Sigmoid colon (tissue), 7 donors: ENCODE measurements around the gene GHRHR. TPM values are rescaled to one million over a fixed set of nuclear protein-coding genes. Genes with fewer than 3 reads are reported as not detected.
A peak's percentile ranks its signal among the peaks of the same experiment; 100 is the strongest.

Experiments used
- DNase-seq: peaks from one replicate; pipeline ENCODE4 v3.0.0-alpha.2; 2019
- H3K27ac ChIP-seq, 4 donors: fragments of 200-600 bp; sonication (generic); one replicate each; pipeline ENCODE4 v1.5.1; 2016 to 2019; ENCODE audit warnings: mild to moderate bottlenecking in 1 of 4
- H3K27me3 ChIP-seq, 3 donors: fragments of 200-600 bp; sonication (generic); one replicate each; pipeline ENCODE4 v1.5.1; 2019; ENCODE audit warnings: mild to moderate bottlenecking in 1 of 3
- H3K36me3 ChIP-seq, 4 donors: fragments of 200-600 bp; sonication (generic); one replicate each; pipeline ENCODE4 v1.5.1; 2016 to 2019
- H3K4me1 ChIP-seq, 4 donors: fragments of 200-600 bp; sonication (generic); one replicate each; pipeline ENCODE4 v1.5.1; 2017 to 2019
- H3K4me3 ChIP-seq, 4 donors: fragments of 200-600 bp; sonication (generic); one replicate each; pipeline ENCODE4 v1.5.1; 2017 to 2019; ENCODE audit warnings: mild to moderate bottlenecking in 2 of 4, moderate library complexity in 1 of 4
- H3K9me3 ChIP-seq, 4 donors: fragments of 200-600 bp in 3 of 4; sonication (generic) in 3 of 4; one replicate each; pipeline versions ENCODE4 v1.5.1 to v1.6.1; 2013 to 2019
- EP300 ChIP-seq, 4 donors: sonication (generic); formaldehyde crosslinking; IDR thresholded peaks; one replicate each; pipeline ENCODE4 v1.6.1; 2017; ENCODE audit warnings: antibody characterized with exemption in 4 of 4
- POLR2A ChIP-seq, 2 donors: fragments of 450-650 bp; IDR thresholded peaks; one replicate each; pipeline ENCODE4 v1.6.1; 2016; ENCODE audit warnings: antibody characterized with exemption in 2 of 2, mild to moderate bottlenecking in 2 of 2, moderate library complexity in 2 of 2
- POLR2AphosphoS5 ChIP-seq, 4 donors: sonication (generic); formaldehyde crosslinking; IDR thresholded peaks; one replicate each; pipeline ENCODE4 v1.6.1; 2017; ENCODE audit warnings: antibody characterized with exemption in 4 of 4
- WGBS, 2 donors: extraction: QIAGEN DNeasy Blood & Tissue Kit; methylation state at CpG; one replicate each; pipeline ENCODE4 v1.1.7; 2013; 5-methylcytosine and 5-hydroxymethylcytosine counted together
- intact Hi-C: fragments of 100-400 bp; cut with DNase I; formaldehyde crosslinking; loops from one replicate; pipeline ENCODE4 v1.15.1; 2023
- polyA plus RNA-seq, 3 donors: library from polyadenylated mRNA; stranded (reverse); fragments of 200-250 nt; gene quantifications; one replicate each; pipeline ENCODE4 v1.2.3, GENCODE V29; 2013
- total RNA-seq, 4 donors: library from RNA; depleted of rRNA; stranded (reverse); fragments of >200 nt; gene quantifications; one replicate each; pipeline ENCODE4 v1.1.0, GENCODE V29; 2016
- TF ChIP-seq, protein P1 (sequence below), 4 experiments: fragments of 450-650 bp in 3 of 4; fragments of 200-600 bp in 1 of 4; IDR thresholded peaks; one replicate each; pipeline ENCODE4 v1.5.1; 2016 to 2019; ENCODE audit warnings: antibody characterized with exemption in 4 of 4, mild to moderate bottlenecking in 3 of 4, moderate library complexity in 2 of 4
- donor health status: healthy with polysubstance abuse.
- donor health status: Bipolar disorder and iron deficiency.
- donor health status: healthy.

GHRHR gene
- total and polyA plus RNA-seq, 7 donors: not detected

DNA sequence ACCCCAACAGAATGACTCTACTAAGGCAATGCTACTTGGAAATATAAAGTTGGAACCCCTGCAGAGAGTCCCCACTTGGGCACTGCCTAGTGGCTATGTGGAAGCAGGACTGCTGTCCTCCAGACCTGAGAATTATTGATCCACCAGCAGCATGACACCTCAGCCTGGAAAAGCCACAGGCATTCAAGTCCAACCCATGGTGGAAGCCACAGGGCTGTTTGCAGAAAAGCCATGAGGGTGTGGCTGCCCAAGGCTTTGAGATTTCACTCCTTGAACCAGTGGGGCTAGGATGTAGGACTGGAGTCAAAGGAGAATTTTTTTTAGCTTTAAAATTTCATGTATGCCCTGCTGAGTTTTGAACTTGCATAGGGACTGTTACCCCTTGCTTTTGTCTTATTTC, 13.6 kb upstream of the GHRHR start:
- H3K4me1 ChIP-seq: no peaks in the 10 kb centered on the region
- no peak overlapping the region for H3K27ac ChIP-seq
- no peak for DNase-seq
- no peaks in the 10 kb centered on the region for H3K9me3 ChIP-seq
- H3K27me3 ChIP-seq: no peaks in the 10 kb centered on the region
- TF ChIP-seq POLR2AphosphoS5 (IDR thresholded peaks at IDR 0.05) (no peak), POLR2A (IDR thresholded peaks at IDR 0.05) (no peak), EP300 (IDR thresholded peaks at IDR 0.05) (no peak)
- TF ChIP-seq, protein P1, sequence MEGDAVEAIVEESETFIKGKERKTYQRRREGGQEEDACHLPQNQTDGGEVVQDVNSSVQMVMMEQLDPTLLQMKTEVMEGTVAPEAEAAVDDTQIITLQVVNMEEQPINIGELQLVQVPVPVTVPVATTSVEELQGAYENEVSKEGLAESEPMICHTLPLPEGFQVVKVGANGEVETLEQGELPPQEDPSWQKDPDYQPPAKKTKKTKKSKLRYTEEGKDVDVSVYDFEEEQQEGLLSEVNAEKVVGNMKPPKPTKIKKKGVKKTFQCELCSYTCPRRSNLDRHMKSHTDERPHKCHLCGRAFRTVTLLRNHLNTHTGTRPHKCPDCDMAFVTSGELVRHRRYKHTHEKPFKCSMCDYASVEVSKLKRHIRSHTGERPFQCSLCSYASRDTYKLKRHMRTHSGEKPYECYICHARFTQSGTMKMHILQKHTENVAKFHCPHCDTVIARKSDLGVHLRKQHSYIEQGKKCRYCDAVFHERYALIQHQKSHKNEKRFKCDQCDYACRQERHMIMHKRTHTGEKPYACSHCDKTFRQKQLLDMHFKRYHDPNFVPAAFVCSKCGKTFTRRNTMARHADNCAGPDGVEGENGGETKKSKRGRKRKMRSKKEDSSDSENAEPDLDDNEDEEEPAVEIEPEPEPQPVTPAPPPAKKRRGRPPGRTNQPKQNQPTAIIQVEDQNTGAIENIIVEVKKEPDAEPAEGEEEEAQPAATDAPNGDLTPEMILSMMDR (IDR thresholded peaks at IDR 0.05): no peak
- intact Hi-C loops: no loop called here
- no peak overlapping the region for H3K4me3 ChIP-seq
- no peaks in the 10 kb centered on the region for H3K36me3 ChIP-seq

DNA sequence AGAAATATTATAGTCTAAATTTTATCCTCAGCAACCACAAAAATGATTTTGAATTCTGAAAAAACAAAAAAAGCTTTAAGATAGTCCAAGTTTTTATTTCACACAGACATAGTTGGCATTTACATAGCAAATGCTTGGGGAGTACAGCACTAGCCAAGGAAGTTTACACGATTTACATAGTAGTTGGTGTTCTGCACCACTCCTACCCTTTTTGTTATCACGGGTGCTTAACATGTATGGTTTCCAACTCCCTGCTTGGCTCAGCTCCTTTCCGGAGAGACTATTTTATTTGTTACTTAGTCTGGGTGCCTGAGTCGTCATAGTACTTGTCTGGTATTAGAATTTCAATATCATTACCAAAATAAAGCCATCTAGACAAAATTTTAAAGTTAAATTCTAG, 8.8 kb upstream of the GHRHR start:
- Histone ChIP-seq H3K36me3 (no peaks in the 10 kb centered on the region), H3K4me1 (no peaks in the 10 kb centered on the region), H3K9me3 (peaks cover 0 to 2% (median 0%) of the 10 kb centered on the region in 4 donors), H3K4me3 (no peak overlapping the region), H3K27me3 (no peaks in the 10 kb centered on the region), H3K27ac (no peak overlapping the region)
- WGBS, 2 donors: 73 to 77% methylated on average over 4 of the region's 4 CpGs
- TF ChIP-seq EP300 (IDR thresholded peaks at IDR 0.05) (no peak), POLR2AphosphoS5 (IDR thresholded peaks at IDR 0.05) (no peak), POLR2A (IDR thresholded peaks at IDR 0.05) (no peak)
- TF ChIP-seq, protein P1 (IDR thresholded peaks at IDR 0.05): no peak
- no peak for DNase-seq
- intact Hi-C loops: no loop called here

DNA sequence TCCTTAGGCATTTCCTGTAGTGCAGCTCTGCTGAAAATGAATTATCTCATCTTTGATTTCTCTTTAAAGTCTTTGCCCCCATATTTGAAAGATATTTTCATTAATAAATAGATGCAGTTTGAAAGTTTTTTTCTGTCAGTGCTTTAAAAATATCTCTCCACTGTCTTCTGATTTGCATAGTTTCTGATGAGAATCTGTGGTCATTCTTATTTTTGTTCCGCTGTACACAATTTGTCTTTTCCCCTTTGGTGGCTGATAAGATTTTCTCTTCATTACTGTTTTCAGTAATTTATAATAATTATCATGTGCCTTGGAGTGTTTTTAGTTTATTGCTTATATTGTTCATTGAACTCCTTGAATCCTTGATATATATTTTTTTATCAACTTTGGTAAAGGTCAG, 7.0 kb upstream of the GHRHR start:
- DNase-seq: no peak
- no peaks in the 10 kb centered on the region for H3K27me3 ChIP-seq
- no peak overlapping the region for H3K4me3 ChIP-seq
- no peaks in the 10 kb centered on the region for H3K36me3 ChIP-seq
- intact Hi-C loops: no loop called here
- H3K9me3 ChIP-seq: peaks cover 0 to 2% (median 0%) of the 10 kb centered on the region in 4 donors
- 91 to 93% methylated on average over 1 of the region's 1 CpG for WGBS, 2 donors
- no peak overlapping the region for H3K27ac ChIP-seq
- no peak for TF ChIP-seq POLR2A (IDR thresholded peaks at IDR 0.05)
- H3K4me1 ChIP-seq: no peaks in the 10 kb centered on the region

DNA sequence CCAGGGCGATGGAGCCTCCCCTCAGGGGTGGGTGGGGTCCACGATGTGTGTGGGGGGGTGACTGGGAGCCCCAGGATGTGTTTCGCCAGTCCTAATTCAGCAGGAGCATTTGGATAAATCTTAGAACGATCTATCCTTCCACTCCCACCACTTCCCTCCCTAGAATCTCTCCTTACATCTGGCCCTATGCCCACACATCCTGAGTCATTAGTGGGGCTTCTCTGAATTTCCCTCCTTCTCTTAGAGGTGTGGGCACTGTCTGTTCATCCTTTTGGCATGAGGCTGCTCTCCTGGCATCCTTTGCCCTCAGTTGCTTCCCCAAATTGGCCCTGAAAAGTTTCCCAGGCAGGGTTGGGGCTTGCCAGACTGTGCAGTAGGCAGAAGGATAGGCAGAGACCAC, 1.6 kb downstream of the GHRHR start:
- intact Hi-C loops: no loop called here
- no peak overlapping the region for H3K4me3 ChIP-seq
- no peaks in the 10 kb centered on the region for H3K27me3 ChIP-seq
- no peak for DNase-seq
- H3K9me3 ChIP-seq: no peaks in the 10 kb centered on the region
- TF ChIP-seq POLR2AphosphoS5 (IDR thresholded peaks at IDR 0.05) (no peak), EP300 (IDR thresholded peaks at IDR 0.05) (no peak), POLR2A (IDR thresholded peaks at IDR 0.05) (no peak)
- TF ChIP-seq, protein P1 (IDR thresholded peaks at IDR 0.05): no peak
- H3K4me1 ChIP-seq: no peaks in the 10 kb centered on the region
- WGBS, 2 donors: 72 to 74% methylated on average over 4 of the region's 4 CpGs
- no peak overlapping the region for H3K27ac ChIP-seq
- no peaks in the 10 kb centered on the region for H3K36me3 ChIP-seq

DNA sequence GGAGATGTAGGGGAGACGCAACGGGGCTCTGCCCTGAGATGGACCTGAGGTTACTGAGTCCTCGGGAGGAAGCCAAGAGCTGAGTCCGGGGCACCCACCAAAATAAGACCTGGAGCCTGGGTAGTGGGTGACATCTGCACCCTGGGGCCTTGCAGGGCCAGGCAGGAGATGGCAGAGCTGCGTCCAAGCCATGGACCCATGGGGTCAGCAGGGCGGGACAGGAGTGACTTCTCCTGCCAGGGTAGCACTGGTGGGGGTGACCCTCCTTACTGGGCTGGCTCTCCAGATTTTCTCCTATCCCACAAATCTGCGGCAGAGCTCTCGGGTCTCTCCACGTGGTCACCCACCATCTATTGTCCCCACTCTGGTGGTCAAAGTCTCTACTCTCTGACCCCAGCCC, 2.1 kb downstream of the GHRHR start:
- no peaks in the 10 kb centered on the region for H3K27me3 ChIP-seq
- WGBS, 2 donors: 87 to 91% methylated on average over 9 of the region's 9 CpGs
- H3K27ac ChIP-seq: no peak overlapping the region
- intact Hi-C loops: no loop called here
- H3K4me1 ChIP-seq: no peaks in the 10 kb centered on the region
- DNase-seq: peak; percentile 34
- no peak overlapping the region for H3K4me3 ChIP-seq
- TF ChIP-seq EP300 (IDR thresholded peaks at IDR 0.05): no peak
- TF ChIP-seq, protein P1 (IDR thresholded peaks at IDR 0.05): no peak
- no peak for TF ChIP-seq POLR2A (IDR thresholded peaks at IDR 0.05)
- TF ChIP-seq POLR2AphosphoS5 (IDR thresholded peaks at IDR 0.05): no peak
- H3K9me3 ChIP-seq: no peaks in the 10 kb centered on the region
- no peaks in the 10 kb centered on the region for H3K36me3 ChIP-seq
